ENCODE data around the gene CCM2L.

Gene CCM2L

GRCh38 chr20:32062776-32063170, 52.5 kb downstream of the CCM2L start:
- no peak for DNase-seq

- no peak for DNase-seq
Observed at GRCh38 chr20:32063695-32064094, 53.5 kb downstream of the CCM2L start.

GRCh38 chr20:32064667-32065066, 54.4 kb downstream of the CCM2L start:
- no peak for DNase-seq

GRCh38 chr20:32067234-32067821, 57.1 kb downstream of the CCM2L start:
- DNase-seq, result no peak

GRCh38 chr20:32068174-32068573, 57.9 kb downstream of the CCM2L start:
- DNase-seq, result no peak

GRCh38 chr20:32069711-32070110, 59.5 kb downstream of the CCM2L start:
- no peak for DNase-seq

GRCh38 chr20:32070282-32070681, 60.0 kb downstream of the CCM2L start:
- no peak for DNase-seq

GRCh38 chr20:32070690-32071213, 60.5 kb downstream of the CCM2L start:
- no peak for DNase-seq

GRCh38 chr20:32071395-32072167, 61.3 kb downstream of the CCM2L start:
- no peak for DNase-seq

GRCh38 chr20:32072168-32072750, 62.0 kb downstream of the CCM2L start:
- DNase-seq, result no peak

- no peak for DNase-seq
Observed at GRCh38 chr20:32075534-32075933, 65.3 kb downstream of the CCM2L start.

GRCh38 chr20:32077190-32077589, 67.0 kb downstream of the CCM2L start:
- DNase-seq, result no peak

- DNase-seq, result no peak
Observed at GRCh38 chr20:32078322-32078721, 68.1 kb downstream of the CCM2L start.

GRCh38 chr20:32078791-32079190, 68.6 kb downstream of the CCM2L start:
- DNase-seq, result no peak

GRCh38 chr20:32079655-32080109, 69.4 kb downstream of the CCM2L start:
- no peak for DNase-seq

GRCh38 chr20:32080783-32081182, 70.5 kb downstream of the CCM2L start:
- no peak for DNase-seq

Measured in activated T-cell treated with anti-CD3 and anti-CD28 coated beads, Interleukin-2, amount 50 U/mL, for 48 hours (primary cell).